Spleen (tissue), 7 donors: Measurements from ENCODE around the gene MAP3K12.

ENCODE experiments used
- POLR2A ChIP-seq, 3 donors: fragments of 450-650 bp; IDR thresholded peaks; one replicate each; pipeline ENCODE4 v1.5.1; 2017; ENCODE audit warnings: antibody characterized with exemption in 3 of 3, mild to moderate bottlenecking in 1 of 3
- POLR2AphosphoS5 ChIP-seq, 3 donors: sonication (generic); formaldehyde crosslinking; IDR thresholded peaks; one replicate each; pipeline ENCODE4 v1.5.1; 2017; ENCODE audit warnings: antibody characterized with exemption in 3 of 3
- TF ChIP-seq, protein P1 (sequence below), 11 experiments: fragments of 200-600 bp in 7 of 11; fragments of 450-650 bp in 4 of 11; sonication (generic) in 4 of 11; IDR thresholded peaks in 8 of 11; conservative IDR thresholded peaks in 3 of 11; 1 replicate in 7 of 11; 2 replicates in 4 of 11; pipeline versions ENCODE4 v1.4.0 to v1.8.0; 2016 to 2021; ENCODE audit warnings: antibody characterized with exemption in 11 of 11, inconsistent platforms in 4 of 11, mild to moderate bottlenecking in 1 of 11
- donor health status: DM: no; HTN: no; CAD: no; lungs with moderate emphysema.
- donor health status: DM: no; HTN: no; CAD: no.
- donor health status: DM: no; HTN: no; CAD: no.

DNA sequence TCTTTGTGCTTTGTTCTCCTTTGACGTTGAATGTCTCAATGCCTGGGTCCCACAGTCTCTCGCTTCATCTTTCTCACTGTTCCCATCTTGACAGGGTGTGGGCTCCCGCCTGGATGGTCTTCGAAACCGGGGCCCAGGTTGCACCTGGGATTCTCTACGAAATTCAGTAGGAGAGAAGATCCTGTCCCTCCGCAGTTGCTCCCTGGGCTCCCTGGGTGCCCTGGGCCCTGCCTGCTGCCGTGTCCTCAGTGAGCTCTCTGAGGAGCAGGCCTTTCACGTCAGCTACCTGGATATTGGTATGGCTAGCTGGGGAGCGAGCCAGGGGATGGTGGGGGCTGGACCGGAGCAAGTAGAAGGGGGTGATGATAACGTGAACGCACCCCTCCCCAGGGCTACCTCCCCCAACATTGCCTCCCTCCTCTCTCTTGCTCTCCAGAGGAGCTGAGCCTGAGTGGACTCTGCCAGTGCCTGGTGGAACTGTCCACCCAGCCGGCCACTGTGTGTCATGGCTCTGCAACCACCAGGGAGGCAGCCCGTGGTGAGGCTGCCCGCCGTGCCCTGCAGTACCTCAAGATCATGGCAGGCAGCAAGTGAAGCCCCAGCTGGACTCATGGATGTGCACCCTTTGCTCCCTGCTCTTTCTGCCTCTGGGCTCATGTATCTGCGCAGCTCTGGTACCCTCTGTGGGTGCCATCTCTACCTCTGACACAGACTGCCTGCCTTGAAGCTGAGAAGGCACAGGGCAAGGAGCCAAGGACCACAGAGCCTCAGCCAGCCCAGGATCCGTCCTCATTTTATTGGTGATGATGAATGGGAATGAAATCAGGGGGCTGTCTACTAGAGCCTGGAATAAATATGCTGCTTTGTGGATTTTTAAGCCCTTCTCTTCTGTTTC is 6.5 kb upstream of the MAP3K12 start:
- TF ChIP-seq POLR2A (IDR thresholded peaks at IDR 0.05) = no peak
- TF ChIP-seq, protein P1, sequence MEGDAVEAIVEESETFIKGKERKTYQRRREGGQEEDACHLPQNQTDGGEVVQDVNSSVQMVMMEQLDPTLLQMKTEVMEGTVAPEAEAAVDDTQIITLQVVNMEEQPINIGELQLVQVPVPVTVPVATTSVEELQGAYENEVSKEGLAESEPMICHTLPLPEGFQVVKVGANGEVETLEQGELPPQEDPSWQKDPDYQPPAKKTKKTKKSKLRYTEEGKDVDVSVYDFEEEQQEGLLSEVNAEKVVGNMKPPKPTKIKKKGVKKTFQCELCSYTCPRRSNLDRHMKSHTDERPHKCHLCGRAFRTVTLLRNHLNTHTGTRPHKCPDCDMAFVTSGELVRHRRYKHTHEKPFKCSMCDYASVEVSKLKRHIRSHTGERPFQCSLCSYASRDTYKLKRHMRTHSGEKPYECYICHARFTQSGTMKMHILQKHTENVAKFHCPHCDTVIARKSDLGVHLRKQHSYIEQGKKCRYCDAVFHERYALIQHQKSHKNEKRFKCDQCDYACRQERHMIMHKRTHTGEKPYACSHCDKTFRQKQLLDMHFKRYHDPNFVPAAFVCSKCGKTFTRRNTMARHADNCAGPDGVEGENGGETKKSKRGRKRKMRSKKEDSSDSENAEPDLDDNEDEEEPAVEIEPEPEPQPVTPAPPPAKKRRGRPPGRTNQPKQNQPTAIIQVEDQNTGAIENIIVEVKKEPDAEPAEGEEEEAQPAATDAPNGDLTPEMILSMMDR (IDR thresholded peaks at IDR 0.05 in 8 of 11, conservative IDR thresholded peaks at IDR 0.05 in 3 of 11) = no peak
- TF ChIP-seq POLR2AphosphoS5 (IDR thresholded peaks at IDR 0.05) = peak in 2 of 3 donors; percentile 31 to 52
